ENCODE measurements around the gene MAP3K4.

DNA sequence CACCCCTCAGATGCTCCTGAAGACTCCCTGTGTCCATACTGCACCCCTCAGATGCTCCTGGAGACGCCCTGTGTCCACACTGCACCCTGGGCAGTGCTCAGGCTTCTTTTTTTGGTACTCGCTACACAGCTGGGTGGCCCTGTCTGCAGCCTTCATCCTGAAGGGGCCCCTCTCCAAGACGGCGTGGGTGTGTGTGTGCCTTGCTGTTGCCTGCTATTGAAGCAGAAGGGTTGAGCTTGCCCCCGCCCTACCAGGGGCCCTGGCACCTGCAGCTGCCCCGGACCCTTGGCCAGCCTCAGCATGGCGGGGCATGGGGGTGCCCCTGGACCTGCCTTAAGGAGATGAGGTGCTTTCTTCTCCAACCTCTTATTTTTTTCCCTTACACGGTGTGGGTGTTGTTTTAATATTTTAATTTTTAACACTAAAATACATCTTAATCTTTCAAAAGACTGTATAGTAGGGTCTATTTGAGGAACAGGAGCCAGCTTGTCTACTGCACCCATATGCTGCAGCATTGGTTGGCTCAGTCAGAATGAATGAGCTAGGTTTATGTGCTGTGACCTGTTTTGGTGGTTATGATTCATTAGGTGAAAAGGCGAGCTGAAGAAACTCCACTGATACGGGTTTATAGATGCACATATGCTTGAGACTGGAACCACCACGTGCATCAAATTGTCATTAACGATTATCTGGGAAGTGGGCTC lies 146.4 kb downstream of the MAP3K4 start:
- TF ChIP-seq CTCF (conservative IDR thresholded peaks at IDR 0.05), result no peak
- TF ChIP-seq ZFX (IDR thresholded peaks at IDR 0.05), result no peak
